GM12891 (cell line): Measurements from ENCODE around the gene ELOVL6.

ENCODE experiments used
- PAX5 ChIP-seq: IDR thresholded peaks from 2 replicates; pipeline ENCODE4 v1.6.1; 2011; ENCODE audit warnings: low read length, moderate library complexity, mild to moderate bottlenecking; ENCODE audit not compliant: insufficient read depth, severe bottlenecking
- POLR2A ChIP-seq: IDR thresholded peaks from 2 replicates; pipeline ENCODE4 v1.6.1; 2011; ENCODE audit warnings: low read depth, low read length, control low read depth
- POLR2AphosphoS5 ChIP-seq: IDR thresholded peaks from 2 replicates; pipeline ENCODE4 v1.6.1; 2011; ENCODE audit warnings: low read depth, low read length, control low read depth
- POU2F2 ChIP-seq: IDR thresholded peaks from 2 replicates; pipeline ENCODE4 v1.6.1; 2011; ENCODE audit warnings: low read depth, mild to moderate bottlenecking, control low read depth, low read length, moderate library complexity
- SPI1 ChIP-seq: IDR thresholded peaks from 2 replicates; pipeline ENCODE4 v1.6.1; 2011; ENCODE audit warnings: low read depth, low read length, control low read depth
- TAF1 ChIP-seq: IDR thresholded peaks from 2 replicates; pipeline ENCODE4 v1.6.1; 2011; ENCODE audit warnings: low read depth, low read length, control low read depth

- no peak for TF ChIP-seq TAF1
- TF ChIP-seq POLR2A = no peak
- no peak for TF ChIP-seq POLR2AphosphoS5
- no peak for TF ChIP-seq SPI1
- TF ChIP-seq POU2F2 = no peak
- TF ChIP-seq PAX5 = no peak
Measured at GRCh38 chr4:110236324-110236723, 37.9 kb upstream of the ELOVL6 start.
